GM23338 (cell line): ENCODE results near the gene FOXI1.

Source experiments
- CREB1 ChIP-seq: fragments of 250-450 bp; sonication (Bioruptor Pico); IDR thresholded peaks from 2 replicates; pipeline ENCODE4 v1.5.0; 2020; ENCODE audit warnings: low read depth, mild to moderate bottlenecking, moderate library complexity
- CTCF ChIP-seq, 2 experiments: fragments of 200-600 bp in 1 of 2; sonication (generic) in 1 of 2; conservative IDR thresholded peaks; 2 replicates each; pipeline versions ENCODE4 v1.5.1 to v1.6.1; 2016 to 2017; ENCODE audit warnings: antibody characterized with exemption in 2 of 2, low read depth in 2 of 2, mild to moderate bottlenecking in 2 of 2, moderate library complexity in 1 of 2
- EZH2 ChIP-seq: fragments of 200-600 bp; sonication (generic); IDR thresholded peaks from one replicate; pipeline ENCODE4 v1.8.0; 2017; ENCODE audit warnings: antibody characterized with exemption, mild to moderate bottlenecking, low read depth; ENCODE audit not compliant: unreplicated experiment
- EZH2phosphoT487 ChIP-seq: fragments of 200-600 bp; sonication (generic); IDR thresholded peaks from one replicate; pipeline ENCODE4 v1.8.1; 2018; ENCODE audit warnings: antibody characterized with exemption; ENCODE audit not compliant: unreplicated experiment
- JUNB ChIP-seq: IDR thresholded peaks from one replicate; pipeline ENCODE4 v1.6.1; 2016; ENCODE audit warnings: antibody characterized with exemption; ENCODE audit not compliant: unreplicated experiment
- POLR2AphosphoS5 ChIP-seq: IDR thresholded peaks from 2 replicates; pipeline ENCODE4 v1.6.1; 2016; ENCODE audit warnings: antibody characterized with exemption, low read depth
- REST ChIP-seq: IDR thresholded peaks from one replicate; pipeline ENCODE4 v1.6.1; 2018; ENCODE audit warnings: antibody characterized with exemption; ENCODE audit not compliant: unreplicated experiment
- ZNF331 ChIP-seq: fragments of 250-450 bp; sonication (Bioruptor Pico); IDR thresholded peaks from 2 replicates; pipeline ENCODE4 v1.5.0; 2020; ENCODE audit warnings: low read depth, mild to moderate bottlenecking, moderate library complexity
- ZNF462 ChIP-seq: fragments of 250-450 bp; sonication (Bioruptor Pico); IDR thresholded peaks from 2 replicates; pipeline ENCODE4 v1.5.0; 2020; ENCODE audit warnings: mild to moderate bottlenecking, moderate library complexity

- no peak for TF ChIP-seq POLR2AphosphoS5
- no peak for TF ChIP-seq CTCF (conservative IDR thresholded peaks at IDR 0.05; ENCODE audit: low read depth in 2 of 2)
- TF ChIP-seq EZH2: no peak
- TF ChIP-seq ZNF462: no peak
- no peak for TF ChIP-seq REST
- TF ChIP-seq ZNF331: no peak
- no peak for TF ChIP-seq EZH2phosphoT487
- no peak for TF ChIP-seq CREB1 (CRISPR knock-in tag)
- no peak for TF ChIP-seq JUNB
Measured at GRCh38 chr5:170095646-170096045, 10.1 kb upstream of the FOXI1 start.
